Upper lobe of left lung (tissue), 4 donors: ENCODE results near the gene TMPRSS12.

Experiments
- CTCF ChIP-seq, 6 experiments: fragments of 450-650 bp in 4 of 6; fragments of 200-600 bp in 2 of 6; sonication (generic) in 2 of 6; IDR thresholded peaks; one replicate each; pipeline ENCODE4 v1.5.1; 2016 to 2019; ENCODE audit warnings: antibody characterized with exemption in 6 of 6
- POLR2A ChIP-seq, 4 donors: fragments of 450-650 bp; IDR thresholded peaks; one replicate each; pipeline ENCODE4 v1.5.1; 2016 to 2017; ENCODE audit warnings: antibody characterized with exemption in 4 of 4, mild to moderate bottlenecking in 2 of 4

DNA sequence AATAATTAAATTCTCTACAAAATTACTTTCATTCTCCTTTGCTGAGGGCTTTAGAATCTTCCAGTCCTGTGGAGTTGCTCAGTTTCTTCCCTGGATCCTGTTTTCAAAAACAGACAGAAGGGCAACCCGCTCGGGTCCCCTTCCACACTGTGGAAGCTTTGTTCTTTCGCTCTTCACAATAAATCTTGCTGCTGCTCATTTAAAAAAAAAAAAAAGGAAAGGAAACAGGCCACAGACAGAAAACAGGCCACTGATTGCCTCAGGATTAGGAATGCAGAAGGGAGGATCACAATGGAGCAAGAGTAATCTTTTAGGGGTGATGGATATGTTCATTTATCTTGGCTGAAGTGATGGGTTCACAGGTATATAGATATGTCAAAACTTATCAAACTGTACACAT lies 80.1 kb downstream of the TMPRSS12 start:
- no peak for TF ChIP-seq POLR2A (IDR thresholded peaks at IDR 0.05)
- no peak for TF ChIP-seq CTCF (IDR thresholded peaks at IDR 0.05)
